Measurements from ENCODE around the gene SCAI.
A peak's percentile ranks its signal among the peaks of the same experiment; 100 is the strongest.

Gene SCAI

DNA sequence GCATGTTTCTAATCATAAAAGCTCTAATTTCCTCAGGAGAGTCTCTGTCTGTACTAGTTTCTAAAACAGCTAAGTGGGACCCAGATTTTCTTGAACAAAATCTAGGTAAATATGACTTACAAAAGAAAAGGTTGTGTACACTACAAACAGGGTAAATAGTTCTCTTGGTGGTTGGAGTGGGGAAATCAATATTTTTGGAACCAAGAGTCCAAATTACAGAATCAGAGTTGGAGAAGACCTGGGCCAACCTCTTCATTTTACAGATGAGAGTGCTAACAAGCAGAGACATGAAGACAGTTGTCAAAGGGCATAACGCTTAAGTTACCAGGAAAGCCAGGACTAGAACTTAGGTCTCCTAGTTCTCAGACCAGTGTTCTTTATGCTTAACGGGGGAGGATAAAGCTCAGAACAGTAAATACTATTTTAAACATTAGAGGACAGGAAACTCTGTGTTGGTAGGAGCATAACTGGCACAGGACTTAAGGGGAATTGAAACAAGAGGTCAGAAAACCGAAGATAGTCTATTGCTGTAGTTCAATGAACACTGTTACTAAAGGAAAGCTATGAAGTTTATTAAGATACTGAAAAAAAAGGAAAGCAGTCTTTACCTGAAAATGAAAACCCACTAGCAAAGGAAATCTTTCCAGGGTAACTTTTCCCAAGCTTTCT lies 193.1 kb downstream of the SCAI start:
- DNase-seq (ENCODE audit: insufficient read length, low spot score) (no peak), FAIRE-seq (no peak)
- TF ChIP-seq CTCF (IDR thresholded peaks at IDR 0.05; ENCODE audit: insufficient read depth, missing control alignments) = no peak

- no peak for DNase-seq (ENCODE audit: insufficient read length, low spot score)
Observed at GRCh38 chr9:124949387-124949786, 193.9 kb downstream of the SCAI start.

GRCh38 chr9:124947727-124948391 lies 195.5 kb downstream of the SCAI start:
- DNase-seq (ENCODE audit: insufficient read length, low spot score) = no peak
- no peak for TF ChIP-seq CTCF (IDR thresholded peaks at IDR 0.05; ENCODE audit: insufficient read depth, missing control alignments)
- FAIRE-seq = peak; percentile 94

More at GRCh38 chr9:124949387-124949786, 193.9 kb downstream of the SCAI start:
- no peak for TF ChIP-seq CTCF (IDR thresholded peaks at IDR 0.05; ENCODE audit: insufficient read depth, missing control alignments)
- no peak for FAIRE-seq

- FAIRE-seq (no peak), DNase-seq (ENCODE audit: insufficient read length, low spot score) (no peak)
- TF ChIP-seq CTCF (IDR thresholded peaks at IDR 0.05; ENCODE audit: insufficient read depth, missing control alignments) = no peak
Observed at GRCh38 chr9:124946167-124946566, 197.2 kb downstream of the SCAI start.

- no peak for FAIRE-seq
Observed at GRCh38 chr9:124941679-124942561, 201.4 kb downstream of the SCAI start.

More at GRCh38 chr9:124941679-124942561, 201.4 kb downstream of the SCAI start:
- DNase-seq (ENCODE audit: insufficient read length, low spot score) = no peak
- no peak for TF ChIP-seq CTCF (IDR thresholded peaks at IDR 0.05; ENCODE audit: insufficient read depth, missing control alignments)

Data from D721Med (cell line).